ENCODE measurements around the gene RNF17.

DNA sequence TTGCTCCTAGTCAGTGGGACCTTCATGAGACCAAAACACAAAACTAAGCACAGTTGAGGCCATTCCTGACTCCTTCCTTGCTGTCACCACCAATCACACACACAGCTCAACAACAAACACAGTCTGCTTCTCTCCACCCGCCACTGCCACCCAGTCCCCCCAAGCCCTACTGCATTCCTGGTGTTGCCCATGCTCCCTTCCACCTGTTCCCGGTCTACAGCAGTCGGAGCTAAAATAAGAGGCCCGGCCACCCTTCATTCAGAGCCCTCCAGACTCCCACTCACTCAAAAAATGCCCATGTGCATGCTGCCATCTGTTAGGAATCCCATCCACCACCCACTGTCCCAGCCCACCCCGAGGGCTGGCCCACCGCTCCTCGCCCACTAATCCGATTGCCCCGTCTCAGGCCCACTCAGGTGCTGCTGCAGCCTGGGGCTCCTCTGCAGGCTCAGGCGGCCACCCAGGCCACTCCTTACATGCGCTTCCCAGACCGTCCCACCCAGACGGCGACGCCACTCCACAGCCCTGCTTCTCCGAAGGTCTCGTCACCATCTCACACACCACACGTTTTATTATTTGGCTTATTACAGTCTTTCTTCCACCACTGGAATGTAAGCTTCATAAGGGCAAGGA, 127.6 kb downstream of the RNF17 start:
- TF ChIP-seq POLR2A (IDR thresholded peaks at IDR 0.05) (no peak), POLR2AphosphoS5 (IDR thresholded peaks at IDR 0.05) (no peak), EP300 (IDR thresholded peaks at IDR 0.05) (no peak)
- TF ChIP-seq, protein P1, sequence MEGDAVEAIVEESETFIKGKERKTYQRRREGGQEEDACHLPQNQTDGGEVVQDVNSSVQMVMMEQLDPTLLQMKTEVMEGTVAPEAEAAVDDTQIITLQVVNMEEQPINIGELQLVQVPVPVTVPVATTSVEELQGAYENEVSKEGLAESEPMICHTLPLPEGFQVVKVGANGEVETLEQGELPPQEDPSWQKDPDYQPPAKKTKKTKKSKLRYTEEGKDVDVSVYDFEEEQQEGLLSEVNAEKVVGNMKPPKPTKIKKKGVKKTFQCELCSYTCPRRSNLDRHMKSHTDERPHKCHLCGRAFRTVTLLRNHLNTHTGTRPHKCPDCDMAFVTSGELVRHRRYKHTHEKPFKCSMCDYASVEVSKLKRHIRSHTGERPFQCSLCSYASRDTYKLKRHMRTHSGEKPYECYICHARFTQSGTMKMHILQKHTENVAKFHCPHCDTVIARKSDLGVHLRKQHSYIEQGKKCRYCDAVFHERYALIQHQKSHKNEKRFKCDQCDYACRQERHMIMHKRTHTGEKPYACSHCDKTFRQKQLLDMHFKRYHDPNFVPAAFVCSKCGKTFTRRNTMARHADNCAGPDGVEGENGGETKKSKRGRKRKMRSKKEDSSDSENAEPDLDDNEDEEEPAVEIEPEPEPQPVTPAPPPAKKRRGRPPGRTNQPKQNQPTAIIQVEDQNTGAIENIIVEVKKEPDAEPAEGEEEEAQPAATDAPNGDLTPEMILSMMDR (IDR thresholded peaks at IDR 0.05), result no peak

Data from stomach (tissue), 4 donors.